Measurements from ENCODE around the gene MLLT6.

DNA sequence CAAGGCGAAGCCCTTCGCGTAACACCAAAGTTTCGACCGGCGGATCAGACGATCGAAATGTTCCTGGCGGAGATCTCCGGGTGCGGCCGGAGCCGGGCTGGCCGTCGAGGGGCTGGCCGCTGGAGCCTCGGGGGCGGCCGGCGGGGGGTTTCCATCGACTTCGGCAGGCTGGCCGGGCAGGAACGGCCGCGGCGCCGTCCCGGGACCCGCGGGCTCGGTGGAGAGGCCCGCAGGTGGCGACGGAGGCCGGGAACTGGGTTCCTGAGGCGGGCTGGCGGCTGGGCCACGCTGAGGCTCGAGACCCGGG is 31.4 kb upstream of the MLLT6 start:
- TF ChIP-seq, protein P1, sequence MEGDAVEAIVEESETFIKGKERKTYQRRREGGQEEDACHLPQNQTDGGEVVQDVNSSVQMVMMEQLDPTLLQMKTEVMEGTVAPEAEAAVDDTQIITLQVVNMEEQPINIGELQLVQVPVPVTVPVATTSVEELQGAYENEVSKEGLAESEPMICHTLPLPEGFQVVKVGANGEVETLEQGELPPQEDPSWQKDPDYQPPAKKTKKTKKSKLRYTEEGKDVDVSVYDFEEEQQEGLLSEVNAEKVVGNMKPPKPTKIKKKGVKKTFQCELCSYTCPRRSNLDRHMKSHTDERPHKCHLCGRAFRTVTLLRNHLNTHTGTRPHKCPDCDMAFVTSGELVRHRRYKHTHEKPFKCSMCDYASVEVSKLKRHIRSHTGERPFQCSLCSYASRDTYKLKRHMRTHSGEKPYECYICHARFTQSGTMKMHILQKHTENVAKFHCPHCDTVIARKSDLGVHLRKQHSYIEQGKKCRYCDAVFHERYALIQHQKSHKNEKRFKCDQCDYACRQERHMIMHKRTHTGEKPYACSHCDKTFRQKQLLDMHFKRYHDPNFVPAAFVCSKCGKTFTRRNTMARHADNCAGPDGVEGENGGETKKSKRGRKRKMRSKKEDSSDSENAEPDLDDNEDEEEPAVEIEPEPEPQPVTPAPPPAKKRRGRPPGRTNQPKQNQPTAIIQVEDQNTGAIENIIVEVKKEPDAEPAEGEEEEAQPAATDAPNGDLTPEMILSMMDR (IDR thresholded peaks at IDR 0.05), result peak in 1 of 6 experiments; percentile 16
- TF ChIP-seq POLR2A (IDR thresholded peaks at IDR 0.05), result no peak
